NCI-H187 treated with DMSO at 0.1 percent for 48 hours (cell line): ENCODE data around the gene RNF2.

Experiments used
- DNase-seq: peaks from one replicate; lab custom pipeline; 2025; lab: John Stamatoyannopoulos, UW

The RNF2 gene

DNA sequence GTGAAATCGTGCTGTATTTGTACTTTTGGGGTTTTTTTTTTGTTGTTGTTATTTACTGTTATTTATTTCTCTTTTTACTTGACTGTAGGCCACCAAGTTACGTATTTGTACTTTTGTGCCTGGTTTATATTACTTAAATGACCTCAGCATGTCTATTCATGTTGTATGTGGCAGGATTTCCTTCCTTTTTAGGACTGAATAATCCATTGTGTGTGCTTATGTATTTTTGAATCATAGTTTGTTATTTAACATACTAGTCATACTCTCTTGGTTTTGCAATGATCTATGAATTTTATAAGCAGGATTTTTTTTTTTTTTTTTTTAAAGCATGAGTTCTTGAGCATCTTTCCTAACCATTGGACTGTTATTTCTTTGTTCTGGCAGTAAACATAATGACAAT, 51.2 kb downstream of the RNF2 start:
- DNase-seq = no peak

DNA sequence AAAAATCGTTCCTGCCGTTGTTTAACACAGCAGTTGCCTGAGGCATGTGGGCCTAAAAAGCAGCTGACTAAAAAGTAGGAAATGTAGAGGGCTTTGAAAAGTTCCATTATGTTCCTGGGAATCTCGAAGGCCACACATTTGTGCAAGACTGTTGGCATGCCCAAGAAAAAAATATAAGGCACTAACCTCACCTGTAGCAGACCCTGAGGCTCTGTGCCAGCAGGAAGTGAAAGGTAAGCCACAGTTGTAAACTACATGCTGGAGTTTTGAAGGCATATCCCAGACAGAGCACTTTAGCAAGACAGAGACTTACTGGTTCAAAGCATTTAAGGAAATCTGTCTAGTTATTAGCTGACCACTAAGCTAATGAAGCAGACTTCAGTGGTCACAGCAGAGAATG, 58.7 kb downstream of the RNF2 start:
- DNase-seq = no peak

DNA sequence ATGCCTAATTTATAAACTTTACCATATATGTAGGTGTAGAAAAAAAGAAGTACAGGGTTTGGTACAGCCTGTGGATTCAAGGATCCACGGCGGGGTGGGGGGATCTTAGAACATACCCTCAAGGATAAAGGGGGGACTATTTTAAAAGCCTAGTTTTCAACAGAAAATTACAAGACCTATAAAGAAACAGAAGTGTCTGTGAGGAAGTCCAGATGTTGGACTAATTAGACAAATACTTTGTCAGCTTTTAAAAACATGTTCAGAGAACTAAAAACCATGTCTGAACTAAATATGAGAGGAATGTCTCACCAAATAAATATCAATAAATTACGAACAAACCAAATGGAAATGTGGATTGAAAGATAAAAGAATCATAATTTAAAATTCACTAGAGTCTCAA, 59.8 kb downstream of the RNF2 start:
- no peak for DNase-seq

DNA sequence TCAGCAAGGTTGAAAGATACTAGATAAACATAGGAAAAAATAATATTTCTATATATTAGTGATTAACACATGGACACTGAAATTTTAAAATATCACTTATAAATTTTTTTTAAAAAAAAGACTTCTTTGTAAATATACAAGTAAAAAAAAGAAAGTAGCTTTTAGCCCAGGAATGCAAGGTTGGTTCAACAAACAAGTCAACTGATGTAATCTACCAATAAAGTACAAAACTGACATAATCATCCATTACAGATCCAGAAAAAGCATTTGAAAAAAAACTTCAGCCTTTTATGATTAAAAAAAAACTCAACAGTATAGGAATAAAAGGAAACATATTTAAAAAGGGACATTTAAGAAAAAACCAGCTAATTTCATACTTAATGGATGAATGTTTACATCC, 63.0 kb downstream of the RNF2 start:
- DNase-seq = no peak

DNA sequence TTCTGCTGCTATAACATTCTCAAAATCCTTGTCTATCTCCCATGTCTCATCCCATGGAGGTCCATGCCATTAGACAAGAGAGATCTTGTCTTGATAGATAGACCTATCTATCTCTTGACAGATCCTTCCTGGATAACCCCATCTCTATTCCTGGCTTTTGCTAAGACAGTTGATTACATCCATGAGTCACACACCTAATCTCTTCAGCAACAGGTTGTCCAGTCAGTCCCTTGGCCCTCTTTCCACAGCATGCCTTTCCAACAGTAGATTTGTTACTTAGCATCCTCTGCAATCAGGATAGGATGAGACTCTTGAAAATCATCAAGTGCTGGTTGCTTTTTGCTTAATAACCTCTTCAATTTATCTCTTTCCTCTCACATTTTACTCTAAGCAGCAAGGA, 64.8 kb downstream of the RNF2 start:
- no peak for DNase-seq

DNA sequence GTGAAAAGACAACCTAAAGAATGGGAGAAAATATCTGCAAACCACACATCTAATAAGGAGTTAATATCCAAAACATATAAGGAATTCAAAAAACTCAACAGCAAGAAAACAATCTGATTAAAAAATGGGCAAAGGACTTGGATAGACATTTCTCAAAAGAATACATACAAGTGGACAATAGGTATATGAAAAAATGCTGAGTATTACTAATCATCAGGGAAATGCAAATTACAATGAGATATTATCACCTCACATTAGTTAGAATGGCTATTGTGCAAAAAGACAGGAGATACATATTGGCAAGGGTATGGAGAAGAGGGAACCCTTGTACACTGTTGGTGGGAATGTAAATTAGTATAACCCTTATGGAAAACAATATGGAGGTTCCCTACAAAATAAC, 66.5 kb downstream of the RNF2 start:
- no peak for DNase-seq

DNA sequence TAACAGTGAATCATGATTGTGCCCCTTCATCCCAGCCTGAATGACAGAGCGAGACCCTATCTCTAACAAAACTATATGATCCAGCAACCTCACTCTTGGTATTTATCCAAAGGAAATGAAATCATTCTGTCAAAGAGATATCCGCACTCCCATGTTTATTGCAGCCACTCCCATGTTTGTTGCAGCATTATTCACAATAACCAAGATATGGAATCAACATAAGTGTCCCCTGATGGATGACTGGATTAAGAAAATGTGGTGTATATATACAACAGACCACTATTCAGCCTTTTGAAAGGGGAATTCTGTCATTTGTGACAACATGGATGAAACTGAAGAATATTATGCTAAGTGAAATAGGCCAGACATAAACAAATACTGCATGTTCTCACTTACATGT, 67.0 kb downstream of the RNF2 start:
- no peak for DNase-seq

DNA sequence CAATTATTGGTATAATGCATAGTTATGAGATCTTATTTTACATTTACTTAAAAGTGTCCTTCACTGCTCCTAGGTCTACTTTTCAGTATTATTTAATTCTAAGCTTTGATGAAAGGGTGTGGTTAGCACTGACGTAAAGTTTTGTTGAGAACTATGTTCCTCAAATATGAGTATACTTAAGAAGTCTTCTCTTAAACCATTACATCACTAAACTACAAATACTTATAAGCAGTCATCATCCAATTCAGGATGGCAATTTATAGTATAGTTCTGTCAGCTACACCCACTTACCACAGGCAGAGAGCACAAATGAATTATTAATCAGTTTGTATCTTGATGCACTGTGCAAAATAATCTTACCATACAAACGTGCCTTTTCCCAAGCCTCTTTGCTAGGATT, 84.3 kb downstream of the RNF2 start:
- DNase-seq = no peak

DNA sequence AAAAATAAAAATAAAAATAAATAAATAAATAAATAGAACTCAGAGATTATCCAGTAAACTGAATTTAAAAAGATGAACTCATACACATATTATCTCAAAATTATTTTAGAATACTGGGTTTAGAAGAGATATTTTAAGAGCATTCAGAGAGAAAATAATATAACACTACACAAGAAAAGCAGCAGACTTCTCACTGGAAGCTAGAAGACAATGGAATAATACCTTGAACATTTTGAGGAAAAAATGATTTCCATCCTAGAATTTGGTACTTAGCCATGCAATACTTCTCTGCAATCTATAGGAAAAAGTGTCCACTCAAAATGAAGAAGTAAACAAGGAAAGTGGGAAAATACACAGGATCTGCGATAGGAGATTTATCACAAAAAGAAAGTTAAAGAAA, 87.2 kb downstream of the RNF2 start:
- no peak for DNase-seq

DNA sequence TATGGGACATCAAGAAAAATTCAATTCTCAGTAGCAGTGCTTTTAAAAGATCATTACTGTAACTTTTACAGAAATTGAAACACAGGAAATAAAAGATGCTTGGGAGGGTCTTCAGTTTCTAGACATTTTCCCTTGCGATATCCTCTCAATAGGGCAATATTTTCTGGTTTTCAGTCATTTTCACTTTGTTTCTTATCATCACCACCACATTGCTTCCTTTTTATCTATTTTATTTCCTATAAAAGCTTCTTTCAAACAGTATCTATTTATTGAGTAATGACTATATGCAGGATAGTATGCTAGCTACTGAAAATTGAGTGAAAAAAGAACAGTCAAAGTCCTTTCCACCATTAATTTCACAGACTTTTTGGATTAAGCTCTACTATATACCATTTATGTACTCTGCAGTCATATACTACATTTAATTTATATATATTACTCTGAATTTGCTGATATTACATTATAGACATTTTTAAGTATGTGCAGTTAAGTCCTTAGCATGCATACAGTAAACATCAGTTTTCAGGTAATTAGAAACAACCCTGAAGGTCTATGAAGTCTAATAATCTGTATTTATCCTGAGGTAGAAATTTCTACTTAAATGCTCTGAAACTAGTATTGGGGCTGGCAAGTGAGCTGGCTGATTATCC, 92.7 kb downstream of the RNF2 start:
- no peak for DNase-seq

DNA sequence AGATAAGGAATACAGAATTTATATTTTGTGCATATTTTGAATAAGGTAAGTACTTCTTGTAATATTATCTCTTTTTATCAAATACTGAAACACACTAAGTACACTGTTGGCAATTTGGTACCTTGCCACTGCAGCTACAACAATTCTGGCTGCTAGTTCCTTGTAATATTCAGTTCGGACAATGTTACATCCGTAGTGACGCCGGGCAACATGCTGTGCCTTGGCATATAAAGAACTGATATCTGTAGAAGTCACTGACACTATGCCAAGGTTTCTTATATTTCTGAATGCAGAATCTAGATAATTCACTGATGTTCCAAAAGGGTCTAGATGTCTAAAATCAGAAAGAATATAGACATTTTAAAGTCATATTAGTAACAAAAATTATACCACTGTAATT, 93.9 kb downstream of the RNF2 start:
- no peak for DNase-seq

DNA sequence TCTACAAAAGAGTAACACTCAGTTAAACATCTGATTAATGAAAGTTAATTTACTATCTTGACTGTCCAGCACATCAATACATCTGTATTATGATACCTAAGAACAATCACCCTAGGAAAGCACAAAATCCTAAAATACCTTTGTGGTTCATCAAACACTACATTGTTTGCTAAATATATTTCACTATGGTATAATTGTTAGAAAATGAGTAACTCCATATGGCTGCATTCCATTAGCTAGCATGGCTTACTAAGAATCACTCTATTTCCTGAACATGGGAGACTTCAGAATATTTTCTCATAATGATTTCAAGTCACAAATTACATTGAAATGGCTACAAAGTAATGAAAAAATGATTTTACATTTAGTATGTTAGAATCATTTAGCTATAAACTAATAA, 98.9 kb downstream of the RNF2 start:
- no peak for DNase-seq

DNA sequence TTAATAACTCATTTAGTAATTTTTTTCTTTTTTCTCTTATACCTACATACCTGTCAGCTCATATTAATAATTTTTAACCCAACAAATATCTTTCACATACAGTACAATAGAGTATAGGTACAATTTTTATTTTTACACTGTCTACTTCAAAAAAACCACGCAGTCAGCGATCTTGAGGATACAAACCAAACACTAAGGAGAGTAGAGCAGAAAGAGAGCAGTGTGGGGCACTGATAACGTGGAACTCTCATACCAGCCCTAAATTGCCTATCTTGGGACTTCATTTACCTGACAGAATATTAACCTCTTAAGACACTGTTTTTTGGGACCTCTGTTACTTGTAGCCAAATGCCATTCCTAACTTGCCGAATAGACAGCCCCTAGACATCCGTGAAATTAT, 105.9 kb downstream of the RNF2 start:
- DNase-seq = no peak
